SJSA1 (cell line): ENCODE data around the gene PRCP. TPM values are rescaled to one million over a fixed set of nuclear protein-coding genes. Genes with fewer than 3 reads are reported as not detected.

ENCODE experiments used
- DNase-seq, 2 experiments: peaks; one replicate each; pipeline ENCODE4 v3.0.0-alpha.2; 2015 to 2020; ENCODE audit warnings: low spot score in 2 of 2, low read depth in 1 of 2
- H3K27ac ChIP-seq: fragments of 250-450 bp; sonication (Bioruptor Pico); 2 replicates; pipeline ENCODE4 v1.5.1; 2020; ENCODE audit warnings: mild to moderate bottlenecking, moderate library complexity
- H3K27me3 ChIP-seq: fragments of 250-450 bp; sonication (Bioruptor Pico); replicated peaks from 2 replicates; pipeline ENCODE4 v1.5.1; 2020; ENCODE audit warnings: mild to moderate bottlenecking, moderate library complexity
- H3K36me3 ChIP-seq: fragments of 250-450 bp; sonication (Bioruptor Pico); 2 replicates; pipeline ENCODE4 v1.5.1; 2020; ENCODE audit warnings: mild to moderate bottlenecking
- H3K4me1 ChIP-seq: fragments of 250-450 bp; sonication (Bioruptor Pico); replicated peaks from 2 replicates; pipeline ENCODE4 v1.6.1; 2021; ENCODE audit warnings: mild to moderate bottlenecking
- H3K4me3 ChIP-seq: fragments of 250-450 bp; sonication (Bioruptor Pico); 2 replicates; pipeline ENCODE4 v1.5.1; 2020; ENCODE audit warnings: mild to moderate bottlenecking
- H3K9me3 ChIP-seq: fragments of 250-450 bp; sonication (Bioruptor Pico); replicated peaks from 2 replicates; pipeline ENCODE4 v1.5.1; 2020; ENCODE audit warnings: mild to moderate bottlenecking
- total RNA-seq: library from RNA; depleted of rRNA; stranded (reverse); fragments of >200 nt; shearing (Covaris generic); gene quantifications from 2 replicates; pipeline ENCODE4 v1.2.3, GENCODE V29; 2014

PRCP gene
- total RNA-seq, 1 experiment from 2014 or later: 38.5 TPM

- Histone ChIP-seq H3K4me3 (peak within 1 kb of the TSS; percentile 54), H3K9me3 (no peaks in the 10 kb centered on the region), H3K4me1 (no peaks in the 10 kb centered on the region; the same call in 1 of the 2 replicates), H3K27me3 (no peaks in the 10 kb centered on the region), H3K27ac (no peak within 1 kb of the TSS), H3K36me3 (no peaks in the 10 kb centered on the region)
- peak; percentile 77 to 86 for DNase-seq
These were observed 1.1 kb upstream of the PRCP start, which contains the start of gene DDIAS for GRCh38 chr11:82901165-82901921. DDIAS (plus strand) TSS chr11:82901736; CDS start chr11:82914739, 13,003 bp downstream.

DNA sequence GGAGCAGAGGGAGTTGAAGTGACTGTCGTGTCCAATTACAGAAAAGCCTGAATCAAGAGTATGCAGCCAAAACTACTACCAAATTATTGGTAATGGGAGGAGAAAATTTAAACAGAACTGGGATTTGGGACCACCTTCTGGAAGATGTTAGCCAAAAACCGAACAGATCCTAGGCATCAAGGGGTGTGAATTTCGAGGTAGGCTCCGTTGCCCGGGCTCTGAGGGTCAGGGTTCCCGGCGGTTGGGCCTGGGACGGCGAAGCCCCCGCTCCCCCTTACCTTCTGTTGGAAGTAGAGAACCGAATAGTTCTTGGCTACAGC, 313 bp downstream of the PRCP start:
- Histone ChIP-seq H3K27me3 (no peaks in the 10 kb centered on the region), H3K36me3 (no peaks in the 10 kb centered on the region), H3K4me1 (no peaks in the 10 kb centered on the region; the same call in 1 of the 2 replicates), H3K4me3 (peak overlapping the region; percentile 54), H3K9me3 (no peaks in the 10 kb centered on the region), H3K27ac (0 out of 2 replicates have a peak overlapping the region, but pooled peaks have one; percentile 26)
- DNase-seq: no peak

DNA sequence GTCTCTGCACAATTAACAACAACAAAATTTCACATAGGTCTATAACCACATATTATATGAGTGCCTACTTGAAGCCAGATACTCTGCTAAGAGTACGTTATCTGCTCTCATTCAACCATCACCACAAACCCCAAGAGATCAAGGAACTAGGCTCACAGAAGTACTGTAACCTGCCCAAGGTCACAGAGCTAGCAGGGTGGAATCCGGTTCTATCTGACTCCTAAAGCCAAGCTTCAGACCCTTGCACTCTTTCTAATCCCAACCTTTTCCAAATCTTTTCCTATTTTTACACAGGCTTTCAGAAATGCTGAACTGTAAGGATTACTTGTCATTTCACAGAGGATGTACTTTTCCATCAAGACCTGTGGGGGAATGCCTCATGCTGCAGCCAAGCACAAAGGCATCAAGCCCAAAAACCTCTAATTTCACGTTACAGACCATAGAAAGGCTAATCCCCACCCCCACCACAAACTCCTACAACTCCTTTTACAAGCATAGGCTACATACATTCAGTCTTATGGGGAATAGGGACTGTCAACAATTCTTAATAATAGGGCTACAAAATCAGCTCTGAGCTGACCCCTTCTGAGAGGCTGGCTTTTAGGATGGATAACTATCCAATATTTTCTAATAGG, 927 bp downstream of the PRCP start:
- no peaks in the 10 kb centered on the region for H3K27me3 ChIP-seq
- H3K9me3 ChIP-seq: no peaks in the 10 kb centered on the region
- H3K4me1 ChIP-seq: no peaks in the 10 kb centered on the region; the same call in 1 of the 2 replicates
- peak overlapping the region; percentile 54 for H3K4me3 ChIP-seq
- no peak overlapping the region for H3K27ac ChIP-seq
- H3K36me3 ChIP-seq: no peaks in the 10 kb centered on the region
- DNase-seq: no peak

GRCh38 chr11:82898241-82898640, 2.0 kb downstream of the PRCP start:
- Histone ChIP-seq H3K36me3 (no peaks in the 10 kb centered on the region), H3K4me1 (no peaks in the 10 kb centered on the region; the same call in 1 of the 2 replicates), H3K4me3 (no peak overlapping the region), H3K9me3 (no peaks in the 10 kb centered on the region), H3K27ac (no peak overlapping the region), H3K27me3 (no peaks in the 10 kb centered on the region)
- no peak for DNase-seq

DNA sequence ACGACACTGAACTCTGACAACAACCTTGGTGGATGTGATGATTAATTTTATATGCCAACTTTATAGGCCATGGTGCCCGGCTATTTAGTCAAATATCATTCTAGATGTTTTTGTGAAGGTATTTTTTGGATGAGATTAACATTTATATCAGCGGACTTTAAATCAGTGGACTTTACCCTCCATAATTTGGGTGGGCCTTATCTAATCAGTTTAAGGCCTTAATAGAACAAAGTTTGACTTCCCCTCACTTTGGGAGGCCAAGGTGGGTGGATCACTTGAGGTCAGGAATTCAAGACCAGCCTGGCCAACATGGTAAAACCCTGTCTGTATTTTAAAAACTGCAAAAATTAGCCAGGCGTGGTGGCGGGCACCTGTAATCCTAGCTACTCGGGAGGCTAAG, 4.0 kb downstream of the PRCP start:
- H3K36me3 ChIP-seq: no peaks in the 10 kb centered on the region
- no peak for DNase-seq
- no peaks in the 10 kb centered on the region; the same call in 1 of the 2 replicates for H3K4me1 ChIP-seq
- H3K4me3 ChIP-seq: no peak overlapping the region
- no peak overlapping the region for H3K27ac ChIP-seq
- no peaks in the 10 kb centered on the region for H3K9me3 ChIP-seq
- no peaks in the 10 kb centered on the region for H3K27me3 ChIP-seq

- no peaks in the 10 kb centered on the region for H3K9me3 ChIP-seq
- no peaks in the 10 kb centered on the region; the same call in 1 of the 2 replicates for H3K4me1 ChIP-seq
- H3K27ac ChIP-seq: no peak overlapping the region
- no peak overlapping the region for H3K4me3 ChIP-seq
- no peaks in the 10 kb centered on the region for H3K36me3 ChIP-seq
- DNase-seq: no peak
- no peaks in the 10 kb centered on the region for H3K27me3 ChIP-seq
These were observed 4.7 kb downstream of the PRCP start for GRCh38 chr11:82895437-82896091.

DNA sequence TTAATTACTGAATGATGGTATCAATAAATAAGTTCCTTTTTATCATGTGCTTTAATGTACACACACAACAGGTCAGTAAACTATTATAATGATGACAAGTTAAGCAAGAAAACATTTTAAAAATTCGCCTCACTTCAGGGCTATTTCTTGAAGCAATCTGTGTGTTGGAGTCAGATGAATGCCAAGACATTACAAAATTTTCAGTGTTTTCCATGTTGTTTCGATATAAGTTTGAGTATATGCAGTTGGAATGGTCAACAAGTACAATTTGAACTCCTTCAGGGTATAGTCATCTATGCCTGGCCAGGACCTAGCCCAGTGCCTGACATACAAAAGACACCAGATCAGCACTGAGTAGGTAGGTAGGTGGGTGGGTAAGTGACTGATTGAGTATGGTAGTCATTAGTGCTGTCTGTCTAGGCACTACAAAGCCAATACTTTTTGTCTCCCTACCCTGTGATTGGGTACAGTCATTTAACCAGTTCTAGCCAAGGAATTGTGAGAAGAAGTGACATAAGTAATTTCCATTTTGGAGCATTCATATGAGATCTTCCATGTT, 7.5 kb downstream of the PRCP start:
- Histone ChIP-seq H3K4me1 (no peaks in the 10 kb centered on the region), H3K27me3 (no peaks in the 10 kb centered on the region), H3K4me3 (no peak overlapping the region), H3K27ac (no peak overlapping the region), H3K9me3 (no peaks in the 10 kb centered on the region), H3K36me3 (no peaks in the 10 kb centered on the region)
- no peak for DNase-seq

GRCh38 chr11:82890936-82891335, 9.3 kb downstream of the PRCP start:
- Histone ChIP-seq H3K9me3 (no peaks in the 10 kb centered on the region), H3K27me3 (no peaks in the 10 kb centered on the region), H3K4me1 (no peaks in the 10 kb centered on the region), H3K4me3 (no peak overlapping the region), H3K27ac (no peak overlapping the region), H3K36me3 (no peaks in the 10 kb centered on the region)
- no peak for DNase-seq

GRCh38 chr11:82890002-82890341, 10.3 kb downstream of the PRCP start:
- H3K27me3 ChIP-seq: no peaks in the 10 kb centered on the region
- no peak overlapping the region for H3K4me3 ChIP-seq
- no peaks in the 10 kb centered on the region for H3K9me3 ChIP-seq
- DNase-seq: no peak
- H3K4me1 ChIP-seq: no peaks in the 10 kb centered on the region
- no peaks in the 10 kb centered on the region for H3K36me3 ChIP-seq
- no peak overlapping the region for H3K27ac ChIP-seq

DNA sequence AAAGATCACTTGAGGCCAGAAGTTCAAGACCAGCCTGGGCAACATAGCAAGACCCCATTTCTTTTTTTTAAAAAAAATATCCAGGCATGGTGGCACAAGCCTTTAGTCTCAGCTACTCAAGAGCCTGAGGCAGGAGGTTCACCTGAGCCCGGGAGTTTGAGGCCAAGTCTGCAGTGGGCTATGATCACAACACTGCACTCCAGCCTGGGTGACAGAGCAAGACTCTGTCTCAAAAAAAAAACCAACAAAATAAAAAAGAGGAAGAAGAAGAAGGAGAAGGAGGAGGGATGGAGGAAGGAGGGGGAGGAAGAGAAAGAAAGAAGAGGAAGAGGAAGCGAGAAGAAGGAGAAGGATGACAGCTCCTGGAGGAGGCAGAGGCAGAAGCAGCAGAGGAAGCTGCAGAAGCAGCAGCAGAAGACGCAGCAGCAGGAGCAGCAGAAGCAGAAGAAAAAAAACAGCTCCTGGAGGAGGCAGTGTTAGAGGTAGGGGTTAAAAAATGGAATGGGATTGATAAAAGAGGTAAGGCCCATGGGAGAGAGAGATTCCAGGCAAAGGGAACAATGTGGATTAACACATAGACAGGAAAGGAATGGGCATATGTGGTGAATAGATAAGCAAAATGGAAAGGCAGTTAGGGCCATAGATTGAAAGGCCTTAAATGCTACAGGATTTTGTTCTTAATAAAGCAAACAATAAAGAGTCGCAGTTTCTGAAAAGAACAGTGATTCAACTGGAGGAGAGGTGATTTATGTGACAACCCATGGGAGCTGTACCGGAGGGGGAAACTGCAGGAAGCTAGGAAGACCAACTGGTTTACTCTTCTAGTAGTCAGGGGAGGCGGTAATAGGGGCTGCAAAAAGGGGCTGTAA, 10.9 kb downstream of the PRCP start:
- no peaks in the 10 kb centered on the region for H3K9me3 ChIP-seq
- H3K4me3 ChIP-seq: no peak overlapping the region
- no peaks in the 10 kb centered on the region for H3K4me1 ChIP-seq
- DNase-seq: no peak
- no peaks in the 10 kb centered on the region for H3K27me3 ChIP-seq
- H3K36me3 ChIP-seq: no peaks in the 10 kb centered on the region
- no peak overlapping the region for H3K27ac ChIP-seq

DNA sequence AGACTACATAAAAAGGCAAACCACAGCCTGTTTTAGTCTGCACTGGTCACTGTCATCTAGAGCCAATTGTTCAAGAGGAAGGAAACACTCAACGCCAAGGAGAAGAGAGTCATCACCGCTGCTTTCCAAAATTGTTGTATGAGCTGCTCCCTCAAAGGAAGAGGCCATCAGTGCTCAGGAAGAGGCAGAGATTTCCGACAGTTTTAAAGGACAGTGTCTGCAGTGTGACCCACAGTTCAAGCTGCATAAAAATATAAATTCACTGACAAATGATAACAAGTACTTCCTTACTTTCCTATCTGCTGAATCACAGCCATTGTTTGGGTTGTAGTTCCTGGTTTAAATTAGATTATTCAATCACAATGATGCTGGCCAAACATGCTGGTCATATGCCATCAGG, 16.4 kb downstream of the PRCP start:
- Histone ChIP-seq H3K9me3 (no peaks in the 10 kb centered on the region), H3K4me1 (no peaks in the 10 kb centered on the region), H3K27me3 (no peaks in the 10 kb centered on the region), H3K4me3 (no peak overlapping the region), H3K36me3 (no peaks in the 10 kb centered on the region), H3K27ac (no peak overlapping the region)
- DNase-seq: no peak

DNA sequence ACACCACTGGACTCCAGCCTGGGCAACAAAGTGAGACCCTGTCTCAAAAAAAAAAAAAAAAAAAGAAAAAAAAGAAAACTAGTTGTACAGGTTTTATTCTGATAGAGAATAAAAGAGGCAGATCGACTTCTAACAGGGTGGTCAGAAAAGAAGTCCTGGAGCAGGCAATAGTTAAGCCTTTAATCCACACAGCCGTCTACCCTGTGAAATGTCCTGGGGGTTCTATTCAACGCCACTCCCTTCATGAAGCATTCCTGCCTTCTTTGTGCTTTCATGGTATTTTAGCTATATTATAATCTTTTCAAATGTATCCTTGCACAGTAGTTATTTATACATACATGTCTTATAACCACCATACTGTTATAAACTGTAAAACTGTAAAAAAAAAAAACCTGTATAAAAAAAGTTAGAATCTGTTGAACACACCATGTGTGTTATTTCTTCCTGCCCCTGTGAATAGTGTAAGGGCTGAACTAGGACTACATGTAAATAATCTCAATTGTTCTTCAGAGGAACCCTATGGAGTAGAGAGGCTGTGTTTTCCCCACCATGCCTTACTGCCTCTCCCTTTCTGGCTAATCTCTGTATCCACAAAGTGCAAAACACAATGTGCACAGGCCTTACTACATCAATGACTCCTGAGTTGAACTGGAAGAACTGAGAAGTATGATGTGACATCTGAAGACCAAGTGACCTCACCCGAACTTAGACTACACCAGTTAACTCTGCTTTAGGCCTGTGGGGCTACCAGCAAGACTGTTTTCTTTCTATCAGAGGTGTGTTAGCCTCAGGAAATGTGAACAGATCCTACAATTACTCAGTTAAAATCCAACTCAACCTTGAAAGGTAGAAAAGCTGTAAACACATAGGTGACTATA, 25.3 kb downstream of the PRCP start:
- Histone ChIP-seq H3K27ac (no peak overlapping the region), H3K4me1 (no peaks in the 10 kb centered on the region), H3K4me3 (no peak overlapping the region), H3K27me3 (no peaks in the 10 kb centered on the region), H3K9me3 (no peaks in the 10 kb centered on the region), H3K36me3 (no peaks in the 10 kb centered on the region)
- no peak for DNase-seq
